DND-41 (cell line): Measurements from ENCODE around the gene WWTR1.

ENCODE experiments used
- EZH2 ChIP-seq: IDR thresholded peaks from 3 replicates; pipeline ENCODE4 v1.6.1; 2012; ENCODE audit warnings: borderline replicate concordance, low read depth, mild to moderate bottlenecking, moderate library complexity, low read length, inconsistent platforms; ENCODE audit not compliant: severe bottlenecking
- TF ChIP-seq, protein P1 (sequence below): IDR thresholded peaks from 2 replicates; pipeline ENCODE4 v1.5.1; 2012; ENCODE audit warnings: borderline replicate concordance, low read length, moderate library complexity, mild to moderate bottlenecking; ENCODE audit not compliant: poor library complexity, severe bottlenecking; ENCODE audit errors: extremely low read depth

DNA sequence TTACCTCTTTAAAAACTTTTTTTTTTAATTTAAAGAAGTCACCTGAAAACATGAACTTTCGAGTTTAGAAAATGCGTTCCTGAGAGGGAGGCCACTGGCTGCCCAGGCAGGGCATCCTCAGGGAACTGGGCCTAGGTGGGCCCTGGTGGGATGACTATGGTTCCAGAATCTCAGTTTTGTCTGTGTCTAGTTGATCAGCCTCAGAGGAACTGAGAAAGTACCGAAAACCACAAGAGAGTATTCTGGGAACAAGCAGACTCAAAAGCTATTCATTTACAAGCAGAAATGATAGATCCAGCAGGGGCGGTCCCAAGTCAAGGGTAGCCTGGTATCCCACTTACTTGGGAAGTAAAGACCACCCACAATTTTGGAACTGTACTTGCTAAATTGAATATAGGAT, 10.5 kb downstream of the WWTR1 start:
- TF ChIP-seq, protein P1, sequence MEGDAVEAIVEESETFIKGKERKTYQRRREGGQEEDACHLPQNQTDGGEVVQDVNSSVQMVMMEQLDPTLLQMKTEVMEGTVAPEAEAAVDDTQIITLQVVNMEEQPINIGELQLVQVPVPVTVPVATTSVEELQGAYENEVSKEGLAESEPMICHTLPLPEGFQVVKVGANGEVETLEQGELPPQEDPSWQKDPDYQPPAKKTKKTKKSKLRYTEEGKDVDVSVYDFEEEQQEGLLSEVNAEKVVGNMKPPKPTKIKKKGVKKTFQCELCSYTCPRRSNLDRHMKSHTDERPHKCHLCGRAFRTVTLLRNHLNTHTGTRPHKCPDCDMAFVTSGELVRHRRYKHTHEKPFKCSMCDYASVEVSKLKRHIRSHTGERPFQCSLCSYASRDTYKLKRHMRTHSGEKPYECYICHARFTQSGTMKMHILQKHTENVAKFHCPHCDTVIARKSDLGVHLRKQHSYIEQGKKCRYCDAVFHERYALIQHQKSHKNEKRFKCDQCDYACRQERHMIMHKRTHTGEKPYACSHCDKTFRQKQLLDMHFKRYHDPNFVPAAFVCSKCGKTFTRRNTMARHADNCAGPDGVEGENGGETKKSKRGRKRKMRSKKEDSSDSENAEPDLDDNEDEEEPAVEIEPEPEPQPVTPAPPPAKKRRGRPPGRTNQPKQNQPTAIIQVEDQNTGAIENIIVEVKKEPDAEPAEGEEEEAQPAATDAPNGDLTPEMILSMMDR, result no peak
- no peak for TF ChIP-seq EZH2
